Upper lobe of left lung (tissue), 6 donors: ENCODE measurements around the gene KCP. TPM values are rescaled to one million over a fixed set of nuclear protein-coding genes. Genes with fewer than 3 reads are reported as not detected.

Experiments
- ATAC-seq, 2 donors: fragments of 200-7000 bp; cut with Tn5 transposase; one replicate each; pipeline ENCODE4 v1.9.1; 2022; ENCODE audit warnings: mild to moderate bottlenecking in 2 of 2, moderate library complexity in 2 of 2; ENCODE audit not compliant: low FRiP score in 2 of 2
- DNase-seq, 2 donors: peaks; one replicate each; pipeline ENCODE4 v3.0.0-alpha.2; 2019 to 2020
- H3K27ac ChIP-seq, 4 donors: fragments of 200-600 bp; sonication (generic); one replicate each; pipeline ENCODE4 v1.5.1; 2016 to 2019
- H3K27me3 ChIP-seq, 4 donors: fragments of 200-600 bp; sonication (generic); one replicate each; pipeline ENCODE4 v1.5.1; 2017 to 2019
- H3K36me3 ChIP-seq, 4 donors: fragments of 200-600 bp; sonication (generic); one replicate each; pipeline ENCODE4 v1.5.1; 2016 to 2019
- H3K4me1 ChIP-seq, 4 donors: fragments of 200-600 bp; sonication (generic); one replicate each; pipeline ENCODE4 v1.5.1; 2018 to 2019
- H3K4me3 ChIP-seq, 4 donors: fragments of 200-600 bp; sonication (generic); one replicate each; pipeline ENCODE4 v1.5.1; 2017 to 2019; ENCODE audit warnings: mild to moderate bottlenecking in 2 of 4, moderate library complexity in 1 of 4
- H3K9me3 ChIP-seq, 4 donors: fragments of 200-600 bp; sonication (generic); one replicate each; pipeline ENCODE4 v1.5.1; 2018 to 2019
- CTCF ChIP-seq, 6 experiments: fragments of 450-650 bp in 4 of 6; fragments of 200-600 bp in 2 of 6; sonication (generic) in 2 of 6; IDR thresholded peaks; one replicate each; pipeline ENCODE4 v1.5.1; 2016 to 2019; ENCODE audit warnings: antibody characterized with exemption in 6 of 6
- EP300 ChIP-seq, 4 donors: sonication (generic); formaldehyde crosslinking; IDR thresholded peaks; one replicate each; pipeline ENCODE4 v1.5.1; 2017; ENCODE audit warnings: antibody characterized with exemption in 4 of 4, control low read depth in 2 of 4
- POLR2A ChIP-seq, 4 donors: fragments of 450-650 bp; IDR thresholded peaks; one replicate each; pipeline ENCODE4 v1.5.1; 2016 to 2017; ENCODE audit warnings: antibody characterized with exemption in 4 of 4, mild to moderate bottlenecking in 2 of 4
- POLR2AphosphoS5 ChIP-seq, 2 donors: sonication (generic); formaldehyde crosslinking; IDR thresholded peaks; one replicate each; pipeline ENCODE4 v1.5.1; 2017; ENCODE audit warnings: antibody characterized with exemption in 2 of 2
- WGBS, 2 donors: methylation state at CpG; one replicate each; pipeline ENCODE4 v1.1.5; 2017 to 2018; 5-methylcytosine and 5-hydroxymethylcytosine counted together
- total RNA-seq, 6 donors: library from RNA; depleted of rRNA in 4 of 6; stranded (reverse); fragments of >200 nt in 4 of 6; gene quantifications; one replicate each; pipeline versions ENCODE4 v1.1.0 to v1.2.1, GENCODE V29; 2016 to 2021
- donor health status: DM: no; HTN: no; CAD: no; lungs with moderate emphysema.
- donor health status: DM: no; HTN: yes; CAD: no; lungs with severe emphysema.

KCP gene
- total RNA-seq, 6 donors from 2014 or later: 0.15 to 2.1 (median 1.1) TPM; not detected in 1

- WGBS, 2 donors: 86 to 92% methylated on average over 19 to 23 of the region's 23 CpGs
- no peak for TF ChIP-seq POLR2A (IDR thresholded peaks at IDR 0.05)
- DNase-seq: peak in 1 of 2 donors; percentile 53
- no peak overlapping the region for H3K4me3 ChIP-seq
- H3K9me3 ChIP-seq: no peaks in the 10 kb centered on the region
- ATAC-seq: no peak
- H3K27ac ChIP-seq: no peak overlapping the region
- no peaks in the 10 kb centered on the region for H3K27me3 ChIP-seq
- H3K36me3 ChIP-seq: no peaks in the 10 kb centered on the region
- H3K4me1 ChIP-seq: no peaks in the 10 kb centered on the region
Observed at GRCh38 chr7:128840326-128841170, 70.0 kb downstream of the KCP start.

GRCh38 chr7:128839751-128840177, 70.7 kb downstream of the KCP start:
- H3K36me3 ChIP-seq: no peaks in the 10 kb centered on the region
- no peak overlapping the region for H3K27ac ChIP-seq
- no peak overlapping the region for H3K4me3 ChIP-seq
- H3K4me1 ChIP-seq: no peaks in the 10 kb centered on the region
- 76 to 85% methylated on average over 7 to 13 of the region's 13 CpGs for WGBS, 2 donors
- ATAC-seq (no peak), DNase-seq (peak in 1 of 2 donors; percentile 72)
- no peaks in the 10 kb centered on the region for H3K9me3 ChIP-seq
- H3K27me3 ChIP-seq: no peaks in the 10 kb centered on the region
- TF ChIP-seq POLR2AphosphoS5 (IDR thresholded peaks at IDR 0.05): no peak

- H3K4me1 ChIP-seq: no peaks in the 10 kb centered on the region
- no peaks in the 10 kb centered on the region for H3K9me3 ChIP-seq
- H3K27me3 ChIP-seq: no peaks in the 10 kb centered on the region
- TF ChIP-seq EP300 (IDR thresholded peaks at IDR 0.05): no peak
- TF ChIP-seq CTCF (IDR thresholded peaks at IDR 0.05): no peak
- no peak for TF ChIP-seq POLR2AphosphoS5 (IDR thresholded peaks at IDR 0.05)
- TF ChIP-seq POLR2A (IDR thresholded peaks at IDR 0.05): no peak
- H3K27ac ChIP-seq: no peak overlapping the region
- 95% methylated on average over 14 to 15 of the region's 17 CpGs for WGBS, 2 donors
- DNase-seq (peak in 1 of 2 donors; percentile 45), ATAC-seq (no peak)
- no peak overlapping the region for H3K4me3 ChIP-seq
- no peaks in the 10 kb centered on the region for H3K36me3 ChIP-seq
Observed at GRCh38 chr7:128838981-128839731, 71.4 kb downstream of the KCP start.

GRCh38 chr7:128838109-128838779, 72.3 kb downstream of the KCP start:
- TF ChIP-seq EP300 (IDR thresholded peaks at IDR 0.05) (no peak), POLR2AphosphoS5 (IDR thresholded peaks at IDR 0.05) (no peak), POLR2A (IDR thresholded peaks at IDR 0.05) (no peak), CTCF (IDR thresholded peaks at IDR 0.05) (no peak)
- Histone ChIP-seq H3K36me3 (no peaks in the 10 kb centered on the region), H3K27me3 (no peaks in the 10 kb centered on the region), H3K27ac (no peak overlapping the region), H3K9me3 (no peaks in the 10 kb centered on the region), H3K4me1 (peaks cover 0 to 6% (median under 1%) of the 10 kb centered on the region in 4 donors), H3K4me3 (no peak overlapping the region)
- WGBS, 2 donors: 92 to 94% methylated on average over 6 to 21 of the region's 22 CpGs
- no peak for ATAC-seq
- peak in 1 of 2 donors; percentile 77 for DNase-seq

- ATAC-seq: no peak
- TF ChIP-seq CTCF (IDR thresholded peaks at IDR 0.05): no peak
- no peak for TF ChIP-seq EP300 (IDR thresholded peaks at IDR 0.05)
- no peak for TF ChIP-seq POLR2AphosphoS5 (IDR thresholded peaks at IDR 0.05)
- TF ChIP-seq POLR2A (IDR thresholded peaks at IDR 0.05): no peak
- no peaks in the 10 kb centered on the region for H3K36me3 ChIP-seq
Observed at GRCh38 chr7:128837521-128837921, 73.0 kb downstream of the KCP start.

More at GRCh38 chr7:128837521-128837921, 73.0 kb downstream of the KCP start:
- peak in 1 of 2 donors; percentile 74 for DNase-seq
- H3K4me3 ChIP-seq: no peak overlapping the region
- no peaks in the 10 kb centered on the region for H3K9me3 ChIP-seq
- H3K27ac ChIP-seq: no peak overlapping the region
- WGBS, 2 donors: 92 to 93% methylated on average over 10 to 16 of the region's 16 CpGs
- H3K4me1 ChIP-seq: peaks cover 0 to 13% (median 4%) of the 10 kb centered on the region in 4 donors
- peaks cover 0 to 7% (median 1%) of the 10 kb centered on the region in 4 donors for H3K27me3 ChIP-seq
